Measurements from ENCODE around the gene UNC119. TPM values are rescaled to one million over a fixed set of nuclear protein-coding genes. Genes with fewer than 3 reads are reported as not detected.

UNC119 gene
- polyA plus RNA-seq, 1 donor from 2014 or later = 218 TPM

DNA sequence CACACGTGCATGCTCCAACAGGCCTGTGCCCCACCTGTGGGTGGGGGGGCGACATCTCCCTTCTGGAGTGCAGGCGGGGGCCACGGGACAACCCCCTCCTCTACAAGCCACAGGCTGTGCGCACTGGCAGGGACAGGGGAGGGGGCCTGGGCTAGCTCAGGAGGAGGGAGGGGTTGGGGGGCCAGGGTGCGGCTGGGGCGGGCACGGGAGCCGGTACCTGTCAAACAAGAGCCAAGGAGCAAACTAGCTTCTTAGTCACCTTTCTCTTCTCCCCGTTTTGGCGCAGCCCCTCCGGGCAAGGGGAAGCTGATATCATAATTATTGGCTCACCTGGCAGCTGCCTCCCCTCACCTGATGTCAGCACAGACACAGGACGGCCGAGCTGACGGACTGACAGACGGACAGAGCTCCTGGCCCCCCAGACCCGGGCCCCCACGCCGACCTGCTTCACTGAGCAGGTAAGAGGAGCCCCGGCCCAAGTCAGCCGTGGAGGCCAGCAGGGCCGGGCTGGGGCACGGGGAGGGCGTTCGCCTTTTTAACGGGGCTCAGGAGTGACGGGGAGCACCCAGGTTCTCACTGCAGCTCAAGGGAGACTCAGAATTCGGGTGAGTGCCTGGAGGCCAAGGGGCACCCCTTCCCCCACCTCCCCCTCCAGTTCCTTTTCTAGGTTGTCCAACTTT lies 46.3 kb downstream of the UNC119 start, which contains the start of gene FOXN1:
FOXN1 (plus strand) TSS at position 363 of the 680 bp plus-strand sequence. CDS start 17,622 bp downstream, outside the sequence.
- no peaks in the 10 kb centered on the region for H3K9me2 ChIP-seq (ENCODE audit: insufficient read depth, low read length)
- no peak within 1 kb of the TSS for H3K4me3 ChIP-seq (ENCODE audit: low read length)
- H3F3A ChIP-seq (ENCODE audit: insufficient read depth, low read length, poor library complexity, severe bottlenecking) = no peaks in the 10 kb centered on the region
- H3K27me3 ChIP-seq (ENCODE audit: insufficient read depth, low read depth, low read length) = no peaks in the 10 kb centered on the region
- H4K20me1 ChIP-seq (ENCODE audit: insufficient read depth) = no peaks in the 10 kb centered on the region
- H3K4me2 ChIP-seq (ENCODE audit: low read length) = no peak within 1 kb of the TSS
- H3K79me2 ChIP-seq (replicated peaks; ENCODE audit: insufficient read depth, low read length) = no peaks in the 10 kb centered on the region
- H2AFZ ChIP-seq (ENCODE audit: low read depth, low read length) = no peak within 1 kb of the TSS
- TF ChIP-seq SMC3 (conservative IDR thresholded peaks at IDR 0.05; ENCODE audit: poor library complexity) (no peak), MXI1 (conservative IDR thresholded peaks at IDR 0.05; ENCODE audit: poor library complexity, severe bottlenecking) (no peak), POLR2AphosphoS5 (IDR thresholded peaks at IDR 0.05) (no peak), EZH2 (IDR thresholded peaks at IDR 0.05; ENCODE audit: borderline replicate concordance, insufficient read depth, low read length, poor library complexity, severe bottlenecking) (no peak), TAF1 (IDR thresholded peaks at IDR 0.05; ENCODE audit: low read depth) (no peak), EP300 (conservative IDR thresholded peaks at IDR 0.05; ENCODE audit: poor library complexity, severe bottlenecking) (no peak), RAD21 (conservative IDR thresholded peaks at IDR 0.05) (no peak)
- TF ChIP-seq, protein P1, sequence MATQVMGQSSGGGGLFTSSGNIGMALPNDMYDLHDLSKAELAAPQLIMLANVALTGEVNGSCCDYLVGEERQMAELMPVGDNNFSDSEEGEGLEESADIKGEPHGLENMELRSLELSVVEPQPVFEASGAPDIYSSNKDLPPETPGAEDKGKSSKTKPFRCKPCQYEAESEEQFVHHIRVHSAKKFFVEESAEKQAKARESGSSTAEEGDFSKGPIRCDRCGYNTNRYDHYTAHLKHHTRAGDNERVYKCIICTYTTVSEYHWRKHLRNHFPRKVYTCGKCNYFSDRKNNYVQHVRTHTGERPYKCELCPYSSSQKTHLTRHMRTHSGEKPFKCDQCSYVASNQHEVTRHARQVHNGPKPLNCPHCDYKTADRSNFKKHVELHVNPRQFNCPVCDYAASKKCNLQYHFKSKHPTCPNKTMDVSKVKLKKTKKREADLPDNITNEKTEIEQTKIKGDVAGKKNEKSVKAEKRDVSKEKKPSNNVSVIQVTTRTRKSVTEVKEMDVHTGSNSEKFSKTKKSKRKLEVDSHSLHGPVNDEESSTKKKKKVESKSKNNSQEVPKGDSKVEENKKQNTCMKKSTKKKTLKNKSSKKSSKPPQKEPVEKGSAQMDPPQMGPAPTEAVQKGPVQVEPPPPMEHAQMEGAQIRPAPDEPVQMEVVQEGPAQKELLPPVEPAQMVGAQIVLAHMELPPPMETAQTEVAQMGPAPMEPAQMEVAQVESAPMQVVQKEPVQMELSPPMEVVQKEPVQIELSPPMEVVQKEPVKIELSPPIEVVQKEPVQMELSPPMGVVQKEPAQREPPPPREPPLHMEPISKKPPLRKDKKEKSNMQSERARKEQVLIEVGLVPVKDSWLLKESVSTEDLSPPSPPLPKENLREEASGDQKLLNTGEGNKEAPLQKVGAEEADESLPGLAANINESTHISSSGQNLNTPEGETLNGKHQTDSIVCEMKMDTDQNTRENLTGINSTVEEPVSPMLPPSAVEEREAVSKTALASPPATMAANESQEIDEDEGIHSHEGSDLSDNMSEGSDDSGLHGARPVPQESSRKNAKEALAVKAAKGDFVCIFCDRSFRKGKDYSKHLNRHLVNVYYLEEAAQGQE (IDR thresholded peaks at IDR 0.05; ENCODE audit: borderline replicate concordance) = no peak
- TF ChIP-seq, protein P2, sequence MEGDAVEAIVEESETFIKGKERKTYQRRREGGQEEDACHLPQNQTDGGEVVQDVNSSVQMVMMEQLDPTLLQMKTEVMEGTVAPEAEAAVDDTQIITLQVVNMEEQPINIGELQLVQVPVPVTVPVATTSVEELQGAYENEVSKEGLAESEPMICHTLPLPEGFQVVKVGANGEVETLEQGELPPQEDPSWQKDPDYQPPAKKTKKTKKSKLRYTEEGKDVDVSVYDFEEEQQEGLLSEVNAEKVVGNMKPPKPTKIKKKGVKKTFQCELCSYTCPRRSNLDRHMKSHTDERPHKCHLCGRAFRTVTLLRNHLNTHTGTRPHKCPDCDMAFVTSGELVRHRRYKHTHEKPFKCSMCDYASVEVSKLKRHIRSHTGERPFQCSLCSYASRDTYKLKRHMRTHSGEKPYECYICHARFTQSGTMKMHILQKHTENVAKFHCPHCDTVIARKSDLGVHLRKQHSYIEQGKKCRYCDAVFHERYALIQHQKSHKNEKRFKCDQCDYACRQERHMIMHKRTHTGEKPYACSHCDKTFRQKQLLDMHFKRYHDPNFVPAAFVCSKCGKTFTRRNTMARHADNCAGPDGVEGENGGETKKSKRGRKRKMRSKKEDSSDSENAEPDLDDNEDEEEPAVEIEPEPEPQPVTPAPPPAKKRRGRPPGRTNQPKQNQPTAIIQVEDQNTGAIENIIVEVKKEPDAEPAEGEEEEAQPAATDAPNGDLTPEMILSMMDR (IDR thresholded peaks at IDR 0.05; ENCODE audit: poor library complexity, severe bottlenecking) = no peak
- no peak within 1 kb of the TSS for H3K9ac ChIP-seq (ENCODE audit: low read length)
- no peak within 1 kb of the TSS for H3K27ac ChIP-seq (ENCODE audit: low read length)
- H3K9me3 ChIP-seq (ENCODE audit: low read length) = no peaks in the 10 kb centered on the region
- H3K36me3 ChIP-seq (ENCODE audit: insufficient read depth, low read length) = no peaks in the 10 kb centered on the region

DNA sequence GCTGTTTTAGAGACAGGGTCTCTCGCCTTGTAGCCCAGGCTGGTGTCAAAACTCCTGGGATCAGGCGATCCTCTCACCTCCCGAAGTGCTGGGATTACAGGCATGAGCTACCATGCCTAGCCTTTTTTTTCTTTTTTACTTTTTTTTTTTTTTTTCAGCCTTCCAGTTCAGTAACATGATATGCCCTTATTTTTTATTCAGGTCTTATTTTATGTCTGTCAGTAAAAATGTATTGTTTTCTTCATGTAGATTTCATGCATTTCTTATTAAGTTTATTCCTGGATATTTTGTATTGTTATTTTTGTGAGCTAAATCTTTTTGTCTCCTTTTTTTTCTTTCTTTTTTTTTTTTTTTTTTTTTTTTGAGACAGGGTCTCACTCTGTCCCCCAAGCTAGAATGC lies 49.0 kb downstream of the UNC119 start:
- H3K4me2 ChIP-seq (ENCODE audit: low read length) = no peak overlapping the region
- H3K9ac ChIP-seq (ENCODE audit: low read length) = no peak overlapping the region
- H3K9me3 ChIP-seq (ENCODE audit: low read length) = no peaks in the 10 kb centered on the region
- H3K4me3 ChIP-seq (ENCODE audit: low read length) = no peak overlapping the region
- no peaks in the 10 kb centered on the region for H3K9me2 ChIP-seq (ENCODE audit: insufficient read depth, low read length)
- H3F3A ChIP-seq (ENCODE audit: insufficient read depth, low read length, poor library complexity, severe bottlenecking) = no peaks in the 10 kb centered on the region
- TF ChIP-seq, protein P1 (IDR thresholded peaks at IDR 0.05; ENCODE audit: borderline replicate concordance) = no peak
- TF ChIP-seq, protein P2 (IDR thresholded peaks at IDR 0.05; ENCODE audit: poor library complexity, severe bottlenecking) = no peak
- TF ChIP-seq POLR2AphosphoS5 (IDR thresholded peaks at IDR 0.05) (no peak), RAD21 (conservative IDR thresholded peaks at IDR 0.05) (no peak), MXI1 (conservative IDR thresholded peaks at IDR 0.05; ENCODE audit: poor library complexity, severe bottlenecking) (no peak), SMC3 (conservative IDR thresholded peaks at IDR 0.05; ENCODE audit: poor library complexity) (no peak), EZH2 (IDR thresholded peaks at IDR 0.05; ENCODE audit: borderline replicate concordance, insufficient read depth, low read length, poor library complexity, severe bottlenecking) (no peak), TAF1 (IDR thresholded peaks at IDR 0.05; ENCODE audit: low read depth) (no peak), EP300 (conservative IDR thresholded peaks at IDR 0.05; ENCODE audit: poor library complexity, severe bottlenecking) (no peak)
- no peaks in the 10 kb centered on the region for H3K36me3 ChIP-seq (ENCODE audit: insufficient read depth, low read length)
- no peaks in the 10 kb centered on the region for H3K27me3 ChIP-seq (ENCODE audit: insufficient read depth, low read depth, low read length)
- no peak overlapping the region for H3K27ac ChIP-seq (ENCODE audit: low read length)
- H3K79me2 ChIP-seq (replicated peaks; ENCODE audit: insufficient read depth, low read length) = no peaks in the 10 kb centered on the region
- no peak overlapping the region for H2AFZ ChIP-seq (ENCODE audit: low read depth, low read length)
- no peaks in the 10 kb centered on the region for H4K20me1 ChIP-seq (ENCODE audit: insufficient read depth)

All from neural cell (in vitro differentiated cells).